Stomach (tissue), 9 donors: ENCODE data around the gene ZDHHC9. TPM values are rescaled to one million over a fixed set of nuclear protein-coding genes. Genes with fewer than 3 reads are reported as not detected.

Source experiments
- DNase-seq, 2 donors: peaks; one replicate each; pipeline versions ENCODE4 v3.0.0 to v3.0.0-alpha.2; 2013 to 2019
- H3K27ac ChIP-seq, 5 donors: fragments of 200-600 bp in 4 of 5; sonication (generic) in 4 of 5; one replicate each; pipeline ENCODE4 v1.5.1; 2013 to 2019; ENCODE audit warnings: mild to moderate bottlenecking in 1 of 5, moderate library complexity in 1 of 5
- H3K27me3 ChIP-seq, 3 donors: fragments of 200-600 bp; sonication (generic); one replicate each; pipeline ENCODE4 v1.5.1; 2017 to 2019; ENCODE audit warnings: mixed run types in 1 of 3
- H3K36me3 ChIP-seq, 4 donors: fragments of 200-600 bp; sonication (generic); 1 replicate in 3 of 4; 2 replicates in 1 of 4; pipeline ENCODE4 v1.5.1; 2016 to 2019
- H3K4me1 ChIP-seq, 4 donors: fragments of 200-600 bp; sonication (generic); one replicate each; pipeline ENCODE4 v1.5.1; 2016 to 2019
- H3K4me3 ChIP-seq, 4 donors: fragments of 200-600 bp; sonication (generic) in 3 of 4; one replicate each; pipeline ENCODE4 v1.5.1; 2016 to 2019; ENCODE audit warnings: mild to moderate bottlenecking in 1 of 4
- H3K9me3 ChIP-seq, 4 donors: fragments of 200-600 bp; sonication (generic); one replicate each; pipeline ENCODE4 v1.5.1; 2016 to 2019
- EP300 ChIP-seq: sonication (generic); formaldehyde crosslinking; IDR thresholded peaks from one replicate; pipeline ENCODE4 v1.6.1; 2017; ENCODE audit warnings: antibody characterized with exemption
- POLR2A ChIP-seq, 4 donors: fragments of 450-650 bp; IDR thresholded peaks; one replicate each; pipeline ENCODE4 v1.6.1; 2016; ENCODE audit warnings: antibody characterized with exemption in 4 of 4, control low read depth in 2 of 4, mild to moderate bottlenecking in 1 of 4, moderate library complexity in 1 of 4
- POLR2AphosphoS5 ChIP-seq, 3 donors: sonication (generic); formaldehyde crosslinking; IDR thresholded peaks; one replicate each; pipeline ENCODE4 v1.6.1; 2016; ENCODE audit warnings: antibody characterized with exemption in 3 of 3
- WGBS, 5 donors: extraction: QIAGEN DNeasy Blood & Tissue Kit in 3 of 5; methylation state at CpG; one replicate each; pipeline versions ENCODE4 v1.1.5 to v1.1.7; 2013 to 2018; 5-methylcytosine and 5-hydroxymethylcytosine counted together
- intact Hi-C: fragments of 100-400 bp; cut with DNase I; formaldehyde crosslinking; loops from one replicate; pipeline ENCODE4 v1.15.1; 2023; ENCODE audit warnings: low total_unique reads
- polyA plus RNA-seq, 3 donors: library from polyadenylated mRNA; stranded (reverse); fragments of 200-250 nt; gene quantifications; one replicate each; pipeline ENCODE4 v1.2.3, GENCODE V29; 2013
- total RNA-seq, 5 donors: library from RNA; depleted of rRNA; stranded (reverse); fragments of >200 nt; gene quantifications; one replicate each; pipeline versions ENCODE4 v1.1.0 to v1.2.3, GENCODE V29; 2014 to 2016
- TF ChIP-seq, protein P1 (sequence below), 7 experiments: fragments of 450-650 bp in 4 of 7; fragments of 200-600 bp in 3 of 7; sonication (generic) in 3 of 7; IDR thresholded peaks; one replicate each; pipeline ENCODE4 v1.5.1; 2016 to 2019; ENCODE audit warnings: antibody characterized with exemption in 7 of 7, control low read depth in 2 of 7, mild to moderate bottlenecking in 1 of 7
- donor health status: healthy with polysubstance abuse.
- donor health status: Bipolar disorder and iron deficiency.
- donor health status: healthy.

ZDHHC9 gene
- total and polyA plus RNA-seq, 8 donors, result 8.1 to 30.1 (median 17.4) TPM; not detected in 1

DNA sequence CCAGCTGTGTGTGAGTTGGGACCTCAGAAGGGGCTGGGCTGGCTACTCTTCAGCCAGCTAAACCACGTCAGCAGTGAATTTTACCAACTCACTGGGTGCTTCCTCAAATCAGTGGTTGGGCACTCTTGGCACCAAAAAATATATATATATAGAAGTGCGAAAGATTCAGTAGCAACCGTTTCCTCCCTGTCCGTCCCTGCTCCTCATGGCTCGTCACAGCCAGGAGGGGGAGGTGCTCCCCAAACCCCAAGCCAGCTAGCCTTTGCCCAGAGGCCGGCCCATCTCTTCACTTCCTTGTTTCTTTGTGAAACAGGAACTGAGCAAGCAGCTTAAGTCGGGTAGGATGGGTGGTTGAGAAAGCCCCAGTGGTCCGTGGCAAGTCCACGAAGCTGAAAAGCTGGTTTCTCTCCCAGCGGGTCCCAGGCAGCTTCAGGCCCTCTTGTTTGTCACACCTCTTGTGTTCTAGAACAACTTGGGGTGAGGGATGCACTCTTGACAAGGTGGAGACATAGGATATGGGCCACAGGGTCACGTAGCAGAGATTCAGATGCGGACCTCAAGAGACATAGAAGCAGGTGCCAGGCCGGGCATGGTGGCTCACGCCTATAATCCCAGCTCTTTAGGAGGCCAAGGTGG is 70.8 kb downstream of the ZDHHC9 start:
- peak; percentile 49 to 60 for DNase-seq
- Histone ChIP-seq H3K9me3 (no peaks in the 10 kb centered on the region), H3K27me3 (no peaks in the 10 kb centered on the region), H3K36me3 (no peaks in the 10 kb centered on the region), H3K27ac (peak overlapping the region in 3 of 5 donors; percentile 13 to 77 (median 70)), H3K4me1 (peaks cover 0 to 10% (median 0%) of the 10 kb centered on the region in 4 donors), H3K4me3 (no peak overlapping the region)
- TF ChIP-seq POLR2AphosphoS5 (IDR thresholded peaks at IDR 0.05) (no peak), EP300 (no peak), POLR2A (IDR thresholded peaks at IDR 0.05) (no peak)
- TF ChIP-seq, protein P1, sequence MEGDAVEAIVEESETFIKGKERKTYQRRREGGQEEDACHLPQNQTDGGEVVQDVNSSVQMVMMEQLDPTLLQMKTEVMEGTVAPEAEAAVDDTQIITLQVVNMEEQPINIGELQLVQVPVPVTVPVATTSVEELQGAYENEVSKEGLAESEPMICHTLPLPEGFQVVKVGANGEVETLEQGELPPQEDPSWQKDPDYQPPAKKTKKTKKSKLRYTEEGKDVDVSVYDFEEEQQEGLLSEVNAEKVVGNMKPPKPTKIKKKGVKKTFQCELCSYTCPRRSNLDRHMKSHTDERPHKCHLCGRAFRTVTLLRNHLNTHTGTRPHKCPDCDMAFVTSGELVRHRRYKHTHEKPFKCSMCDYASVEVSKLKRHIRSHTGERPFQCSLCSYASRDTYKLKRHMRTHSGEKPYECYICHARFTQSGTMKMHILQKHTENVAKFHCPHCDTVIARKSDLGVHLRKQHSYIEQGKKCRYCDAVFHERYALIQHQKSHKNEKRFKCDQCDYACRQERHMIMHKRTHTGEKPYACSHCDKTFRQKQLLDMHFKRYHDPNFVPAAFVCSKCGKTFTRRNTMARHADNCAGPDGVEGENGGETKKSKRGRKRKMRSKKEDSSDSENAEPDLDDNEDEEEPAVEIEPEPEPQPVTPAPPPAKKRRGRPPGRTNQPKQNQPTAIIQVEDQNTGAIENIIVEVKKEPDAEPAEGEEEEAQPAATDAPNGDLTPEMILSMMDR (IDR thresholded peaks at IDR 0.05), result no peak
- intact Hi-C loops, result no loop called here
- WGBS, 5 donors, result 46 to 76% (median 68%) methylated on average over 8 to 14 of the region's 14 CpGs

GRCh38 chrX:129771266-129771995 is 72.3 kb downstream of the ZDHHC9 start:
- H3K9me3 ChIP-seq, result no peaks in the 10 kb centered on the region
- TF ChIP-seq POLR2A (IDR thresholded peaks at IDR 0.05) (no peak), POLR2AphosphoS5 (IDR thresholded peaks at IDR 0.05) (no peak), EP300 (no peak)
- TF ChIP-seq, protein P1 (IDR thresholded peaks at IDR 0.05), result no peak
- peaks cover 0 to 2% (median 0%) of the 10 kb centered on the region in 4 donors for H3K4me1 ChIP-seq
- no peaks in the 10 kb centered on the region for H3K36me3 ChIP-seq
- intact Hi-C loops, result no loop called here
- peak overlapping the region in 1 of 5 donors; percentile 8 for H3K27ac ChIP-seq
- no peak overlapping the region for H3K4me3 ChIP-seq
- no peak for DNase-seq
- no peaks in the 10 kb centered on the region for H3K27me3 ChIP-seq
- 73 to 84% (median 78%) methylated on average over 14 of the region's 14 CpGs for WGBS, 5 donors

- Histone ChIP-seq H3K36me3 (no peaks in the 10 kb centered on the region), H3K27ac (peak overlapping the region in 1 of 5 donors; percentile 31), H3K4me3 (no peak overlapping the region), H3K9me3 (no peaks in the 10 kb centered on the region), H3K4me1 (no peaks in the 10 kb centered on the region), H3K27me3 (no peaks in the 10 kb centered on the region)
- TF ChIP-seq, protein P1 (IDR thresholded peaks at IDR 0.05), result no peak
- no peak for TF ChIP-seq POLR2AphosphoS5 (IDR thresholded peaks at IDR 0.05)
- TF ChIP-seq EP300, result no peak
- no peak for TF ChIP-seq POLR2A (IDR thresholded peaks at IDR 0.05)
- WGBS, 5 donors, result 44 to 62% (median 59%) methylated on average over 6 to 9 of the region's 9 CpGs
- peak in 1 of 2 donors; percentile 69 for DNase-seq
- intact Hi-C loops, result no loop called here
Observed at GRCh38 chrX:129769467-129770154, 74.1 kb downstream of the ZDHHC9 start.
